ENCODE results near the gene HHATL.

HHATL gene

GRCh38 chr3:42711491-42712343, 9.1 kb upstream of the HHATL start:
- DNase-seq, result no peak

- no peak for DNase-seq
Observed at GRCh38 chr3:42710323-42711021, 7.9 kb upstream of the HHATL start.

- DNase-seq, result no peak
Observed at GRCh38 chr3:42709621-42710020, 7.0 kb upstream of the HHATL start.

- no peak for DNase-seq
Observed at GRCh38 chr3:42708611-42709151, 6.1 kb upstream of the HHATL start.

GRCh38 chr3:42707620-42708355, 5.2 kb upstream of the HHATL start:
- no peak for DNase-seq

GRCh38 chr3:42706721-42707619, 4.4 kb upstream of the HHATL start:
- DNase-seq, result no peak

GRCh38 chr3:42705962-42706585, 3.5 kb upstream of the HHATL start:
- no peak for DNase-seq

- no peak for DNase-seq
Observed at GRCh38 chr3:42705058-42705767, 2.6 kb upstream of the HHATL start.

- no peak for DNase-seq
Observed at GRCh38 chr3:42704136-42704841, 1.7 kb upstream of the HHATL start.

GRCh38 chr3:42703695-42704025, 1.1 kb upstream of the HHATL start:
- no peak for DNase-seq

GRCh38 chr3:42702982-42703694, 540 bp upstream of the HHATL start:
- DNase-seq, result no peak

GRCh38 chr3:42701371-42702065, 1.1 kb downstream of the HHATL start:
- DNase-seq, result peak; percentile 44

GRCh38 chr3:42700366-42701288, 2.0 kb downstream of the HHATL start:
- no peak for DNase-seq

- DNase-seq, result no peak
Observed at GRCh38 chr3:42699511-42699971, 3.1 kb downstream of the HHATL start.

GRCh38 chr3:42698911-42699230, 3.7 kb downstream of the HHATL start:
- DNase-seq, result peak; percentile 24

GRCh38 chr3:42698216-42698910, 4.2 kb downstream of the HHATL start:
- DNase-seq, result no peak

- no peak for DNase-seq
Observed at GRCh38 chr3:42697289-42698051, 5.1 kb downstream of the HHATL start.

Data from activated CD4-positive, alpha-beta T cell treated with anti-CD3 and anti-CD28 coated beads, Interleukin-2, amount 50 U/mL, for 16 hours (primary cell).